H1 (cell line): ENCODE data around the gene GH2. TPM values are rescaled to one million over a fixed set of nuclear protein-coding genes. Genes with fewer than 3 reads are reported as not detected.

Source experiments
- CTCF ChIA-PET: fragments of 300-600 bp; sonication (Branson Sonifier 250); formaldehyde crosslinking; loops from one replicate; lab custom pipeline; 2021; ENCODE audit not compliant: partially characterized antibody; lab: Charles Lee
- POLR2A ChIA-PET: fragments of 300-600 bp; sonication (Branson Sonifier 250); formaldehyde crosslinking; loops from one replicate; lab custom pipeline; 2021; ENCODE audit warnings: inconsistent platforms; ENCODE audit not compliant: partially characterized antibody; lab: Charles Lee
- DNase-seq, 2 experiments: peaks; one replicate each; pipeline versions ENCODE4 v3.0.0 to v3.0.0-alpha.2; 2010 to 2022; ENCODE audit warnings: low spot score in 2 of 2, low read depth in 1 of 2, mixed read lengths in 1 of 2
- FAIRE-seq: peaks from 2 replicates; lab custom pipeline; 2011; peaks lifted over from hg19 to GRCh38; lab: Jason Lieb, UNC
- H2AFZ ChIP-seq: 2 replicates; pipeline ENCODE4 v1.8.1; 2012; ENCODE audit warnings: low read length, inconsistent platforms
- H2AK5ac ChIP-seq: 2 replicates; pipeline ENCODE4 v1.6.1; 2013; ENCODE audit warnings: low read depth, low read length
- H2BK120ac ChIP-seq: replicated peaks from 2 replicates; pipeline ENCODE3; 2013; ENCODE audit warnings: low read depth, low read length, inconsistent platforms
- H2BK12ac ChIP-seq: 2 replicates; pipeline ENCODE4 v1.6.1; 2013; ENCODE audit warnings: low read depth, low read length
- H2BK15ac ChIP-seq: 2 replicates; pipeline ENCODE4 v1.6.1; 2013; ENCODE audit warnings: low read length
- H2BK20ac ChIP-seq: 2 replicates; pipeline ENCODE4 v1.6.1; 2013; ENCODE audit warnings: low read length
- H2BK5ac ChIP-seq: 2 replicates; pipeline ENCODE4 v1.6.1; 2013; ENCODE audit warnings: low read depth, low read length
- H3K14ac ChIP-seq: 2 replicates; pipeline ENCODE4 v1.6.1; 2013; ENCODE audit warnings: inconsistent platforms; ENCODE audit not compliant: insufficient read length
- H3K18ac ChIP-seq: 2 replicates; pipeline ENCODE4 v1.6.1; 2013; ENCODE audit warnings: low read length; ENCODE audit errors: extremely low read depth
- H3K23ac ChIP-seq: 2 replicates; pipeline ENCODE4 v1.6.1; 2013; ENCODE audit warnings: inconsistent platforms; ENCODE audit not compliant: insufficient read length
- H3K23me2 ChIP-seq: 2 replicates; pipeline ENCODE4 v1.6.1; 2013; ENCODE audit warnings: low read depth, low read length
- H3K27ac ChIP-seq: 2 replicates; pipeline ENCODE4 v1.6.1; 2011; ENCODE audit warnings: low read depth, low read length, inconsistent platforms
- H3K27me3 ChIP-seq, 4 experiments: replicated peaks in 1 of 4; 1 replicate in 1 of 4; 2 replicates in 3 of 4; pipeline versions ENCODE4 v1.6.1 to v1.8.1; 2011 to 2013; ENCODE audit warnings: low read length in 3 of 4, mild to moderate bottlenecking in 3 of 4, inconsistent platforms in 2 of 4, mixed read lengths in 2 of 4, moderate library complexity in 1 of 4; ENCODE audit not compliant: control insufficient read depth in 3 of 4, insufficient read depth in 3 of 4; ENCODE audit errors: extremely low read depth in 1 of 4
- H3K36me3 ChIP-seq, 4 experiments: 2 replicates each; pipeline versions ENCODE4 v1.6.1 to v1.8.1; 2011 to 2013; ENCODE audit warnings: mild to moderate bottlenecking in 4 of 4, low read length in 3 of 4, moderate library complexity in 2 of 4, control low read depth in 1 of 4, inconsistent platforms in 1 of 4; ENCODE audit not compliant: insufficient read depth in 4 of 4, control insufficient read depth in 2 of 4
- H3K4ac ChIP-seq: replicated peaks from 2 replicates; pipeline ENCODE3; 2013; ENCODE audit warnings: low read length, low read depth, mixed read lengths, inconsistent platforms; ENCODE audit not compliant: insufficient read length
- H3K4me1 ChIP-seq, 4 experiments: replicated peaks in 1 of 4; 1 replicate in 1 of 4; 2 replicates in 3 of 4; pipeline versions ENCODE4 v1.6.1 to v1.8.1; 2011 to 2013; ENCODE audit warnings: low read length in 3 of 4, inconsistent platforms in 2 of 4, mixed read lengths in 1 of 4; ENCODE audit not compliant: insufficient read depth in 4 of 4, control insufficient read depth in 3 of 4
- H3K4me2 ChIP-seq, 2 experiments: 2 replicates each; pipeline versions ENCODE4 v1.6.1 to v1.8.1; 2011 to 2013; ENCODE audit warnings: low read depth in 2 of 2, low read length in 2 of 2, control low read depth in 1 of 2, inconsistent platforms in 1 of 2, mild to moderate bottlenecking in 1 of 2; ENCODE audit not compliant: insufficient read depth in 1 of 2
- H3K4me3 ChIP-seq, 4 experiments: fragments of 200-600, 300-600 bp in 1 of 4; sonication (generic), shearing (Covaris generic), sonication (Bioruptor Twin) in 1 of 4; 2 replicates each; pipeline versions ENCODE4 v1.5.1 to v1.8.1; 2011 to 2016; ENCODE audit warnings: low read length in 4 of 4, low read depth in 3 of 4, control low read depth in 2 of 4, inconsistent platforms in 2 of 4, mild to moderate bottlenecking in 2 of 4, mixed read lengths in 1 of 4, moderate library complexity in 1 of 4; ENCODE audit not compliant: insufficient read depth in 2 of 4; ENCODE audit errors: extremely low read depth in 1 of 4
- H3K56ac ChIP-seq: replicated peaks from 2 replicates; pipeline ENCODE3; 2013; ENCODE audit warnings: low read depth, mild to moderate bottlenecking, mixed read lengths, low read length, inconsistent platforms; ENCODE audit not compliant: insufficient read length
- H3K79me1 ChIP-seq: 2 replicates; pipeline ENCODE4 v1.6.1; 2013; ENCODE audit warnings: low read depth, low read length, control low read depth
- H3K79me2 ChIP-seq, 2 experiments: 2 replicates each; pipeline versions ENCODE4 v1.6.1 to v1.8.1; 2012 to 2013; ENCODE audit warnings: low read length in 2 of 2, mild to moderate bottlenecking in 2 of 2, inconsistent platforms in 1 of 2; ENCODE audit not compliant: insufficient read depth in 2 of 2, control insufficient read depth in 1 of 2
- H3K9ac ChIP-seq, 4 experiments: replicated peaks in 1 of 4; 1 replicate in 1 of 4; 2 replicates in 3 of 4; pipeline versions ENCODE4 v1.6.1 to v1.8.1; 2011 to 2013; ENCODE audit warnings: low read depth in 3 of 4, low read length in 3 of 4, control low read depth in 2 of 4, mild to moderate bottlenecking in 2 of 4, moderate library complexity in 2 of 4, inconsistent platforms in 1 of 4; ENCODE audit errors: extremely low read depth in 1 of 4
- H3K9me3 ChIP-seq, 2 experiments: 2 replicates each; pipeline versions ENCODE4 v1.6.1 to v1.8.1; 2012 to 2013; ENCODE audit warnings: mild to moderate bottlenecking in 2 of 2, moderate library complexity in 2 of 2, control low read depth in 1 of 2, inconsistent platforms in 1 of 2, low read depth in 1 of 2, low read length in 1 of 2, mixed read lengths in 1 of 2; ENCODE audit not compliant: insufficient read depth in 2 of 2
- H4K20me1 ChIP-seq, 2 experiments: replicated peaks in 1 of 2; 2 replicates each; pipeline versions ENCODE3 to v1.8.1; 2011 to 2013; ENCODE audit warnings: inconsistent platforms in 2 of 2, low read length in 2 of 2, mild to moderate bottlenecking in 1 of 2; ENCODE audit not compliant: insufficient read depth in 2 of 2, control insufficient read depth in 1 of 2
- H4K5ac ChIP-seq: 2 replicates; pipeline ENCODE4 v1.6.1; 2013; ENCODE audit warnings: low read length, low read depth, mixed read lengths, inconsistent platforms; ENCODE audit not compliant: insufficient read length
- H4K8ac ChIP-seq: 2 replicates; pipeline ENCODE4 v1.8.0; 2013; ENCODE audit warnings: mild to moderate bottlenecking, moderate library complexity, low read length, inconsistent platforms; ENCODE audit not compliant: insufficient read depth; ENCODE audit errors: extremely low read depth
- H4K91ac ChIP-seq: replicated peaks from 2 replicates; pipeline ENCODE3; 2013; ENCODE audit warnings: low read length, mixed read lengths, inconsistent platforms; ENCODE audit not compliant: insufficient read length
- EP300 ChIP-seq, 2 experiments: IDR thresholded peaks; 1 replicate in 1 of 2; 2 replicates in 1 of 2; pipeline ENCODE4 v1.6.1; 2011 to 2012; ENCODE audit warnings: low read depth in 2 of 2, low read length in 2 of 2, mild to moderate bottlenecking in 2 of 2, borderline replicate concordance in 1 of 2, inconsistent platforms in 1 of 2, moderate library complexity in 1 of 2
- GTF2F1 ChIP-seq: IDR thresholded peaks from 2 replicates; pipeline ENCODE4 v1.6.1; 2012; ENCODE audit warnings: low read depth, low read length, improper control_type of control experiment, borderline replicate concordance
- NANOG ChIP-seq: IDR thresholded peaks from 2 replicates; pipeline ENCODE4 v1.6.1; 2011; ENCODE audit warnings: low read length, low read depth, mild to moderate bottlenecking, inconsistent platforms; ENCODE audit not compliant: insufficient read depth, poor library complexity, severe bottlenecking
- RXRA ChIP-seq: IDR thresholded peaks from 2 replicates; pipeline ENCODE4 v1.6.1; 2011; ENCODE audit warnings: low read depth, mild to moderate bottlenecking, low read length, moderate library complexity; ENCODE audit not compliant: insufficient read depth
- WGBS, 2 experiments: shearing (Covaris generic) in 1 of 2; methylation state at CpG; one replicate each; pipeline versions ENCODE4 v1.1.6 to v1.1.7; 2013 to 2015; ENCODE audit warnings: low lambda C conversion rate in 2 of 2, mixed read lengths in 2 of 2, inconsistent platforms in 1 of 2, low coverage in 1 of 2, missing lambda C conversion rate in 1 of 2; ENCODE audit not compliant: insufficient replicate concordance in 2 of 2, insufficient coverage in 1 of 2, insufficient read length in 1 of 2; ENCODE audit errors: extremely low coverage in 1 of 2, missing lambda C conversion rate in 1 of 2; 5-methylcytosine and 5-hydroxymethylcytosine counted together
- polyA plus RNA-seq, 7 experiments: library from polyadenylated mRNA; depleted of rRNA in 3 of 7; stranded (reverse) in 5 of 7; unstranded in 2 of 7; fragments of >200 nt in 5 of 7; fragments of 200-250 nt in 2 of 7; gene quantifications; 1 replicate in 5 of 7; 2 replicates in 1 of 7; 4 replicates in 1 of 7; pipeline versions ENCODE4 v1.2.1 to v1.2.3, GENCODE V29; 2011 to 2013; ENCODE audit warnings: missing spikeins in 2 of 7, mixed read lengths in 2 of 7
- total RNA-seq: library from RNA; stranded (reverse); fragmentation: NEBNext Ultra II Directional; extraction: Animal tissue kit (Norgen Biotek cat#: 25700); gene quantifications from 2 replicates; pipeline ENCODE4 v1.2.1, GENCODE V29; 2021

Gene GH2
- total and polyA plus RNA-seq, 2 of the 8 experiments (the other 6 are each of a cell fraction or from before 2014, with no cell fraction given), result 0.60 to 1.5 TPM

DNA sequence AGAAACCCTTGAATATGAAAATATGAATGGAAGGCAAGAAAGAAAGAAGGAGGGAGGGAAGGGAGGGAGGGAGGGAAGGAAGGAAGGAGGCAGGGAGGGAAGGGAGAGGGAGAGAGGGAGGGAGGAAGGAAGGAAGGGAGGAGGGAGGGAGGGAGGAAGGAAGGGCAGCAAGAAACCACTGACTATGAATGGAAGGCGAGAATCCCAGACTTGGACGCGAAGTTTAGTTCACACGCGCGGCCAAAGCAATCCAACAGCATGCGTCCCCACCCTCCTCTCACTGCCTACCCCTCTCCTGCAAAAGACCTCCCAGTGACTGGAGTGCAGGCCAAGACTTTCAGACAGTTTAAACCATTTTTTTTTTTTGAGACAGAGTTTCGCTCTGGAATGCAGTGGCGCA, 31.3 kb downstream of the GH2 start:
- 96% methylated on average over 8 of the region's 9 CpGs; no CpG with 5 or more reads in 1 of the 2 experiments for WGBS, 2 experiments
- no peak overlapping the region for H4K5ac ChIP-seq

More for the DNA sequence above, 31.3 kb downstream of the GH2 start:
- no peak overlapping the region for H2BK12ac ChIP-seq
- H2BK20ac ChIP-seq, result no peak overlapping the region
- H3K9ac ChIP-seq, result no peak overlapping the region
- H4K8ac ChIP-seq, result no peak overlapping the region
- no peak overlapping the region for H4K91ac ChIP-seq
- no peaks in the 10 kb centered on the region for H3K79me2 ChIP-seq
- no peak overlapping the region for H3K23ac ChIP-seq
- POLR2A ChIA-PET, result interaction anchor here (1.3 kb wide), 1 partner anchor 8 kb away, joined by 3 read pairs; no protein-coding TSS in a partner anchor
- H3K4me3 ChIP-seq, result no peak overlapping the region
- H3K4ac ChIP-seq, result no peak overlapping the region
- H3K23me2 ChIP-seq, result peaks cover 2% of the 10 kb centered on the region
- no peak overlapping the region for H3K27ac ChIP-seq
- no peak overlapping the region for H2BK15ac ChIP-seq
- CTCF ChIA-PET, result interaction anchor here (0.7 to 6.1 kb wide), 3 partner anchors 15 to 749 kb away, joined by 3 to 44 read pairs (median 4); no protein-coding TSS in a partner anchor
- H2BK120ac ChIP-seq, result no peak overlapping the region
- no peaks in the 10 kb centered on the region for H3K79me1 ChIP-seq
- H3K4me2 ChIP-seq, result no peak overlapping the region
- H3K4me1 ChIP-seq, result no peaks in the 10 kb centered on the region
- H3K36me3 ChIP-seq, result no peaks in the 10 kb centered on the region
- no peak for DNase-seq
- H2AK5ac ChIP-seq, result no peak overlapping the region
- no peaks in the 10 kb centered on the region for H4K20me1 ChIP-seq
- no peak overlapping the region for H3K56ac ChIP-seq
- H2AFZ ChIP-seq, result no peak overlapping the region; the same call in 1 of the 2 replicates
- no peak overlapping the region for H2BK5ac ChIP-seq
- H3K14ac ChIP-seq, result no peak overlapping the region
- no peak for FAIRE-seq
- H3K27me3 ChIP-seq, result peaks cover 0 to 26% (median 24%) of the 10 kb centered on the region in 4 experiments; a peak in 6 of 7 replicates
- no peak for TF ChIP-seq GTF2F1
- TF ChIP-seq NANOG, result no peak
- TF ChIP-seq RXRA, result no peak
- TF ChIP-seq EP300 (IDR thresholded peaks at IDR 0.05; ENCODE audit: borderline replicate concordance in 1 of 2, low read depth in 2 of 2, low read length in 2 of 2), result no peak
- peaks cover 4 to 9% of the 10 kb centered on the region in 2 experiments; a peak in 3 of 4 replicates for H3K9me3 ChIP-seq
- H3K18ac ChIP-seq, result no peak overlapping the region
